ENCODE results near the gene CMPK1.
"Not testable (repeated sequence)": the region's sequence is repeated elsewhere in the genome, so short reads cannot be mapped to it uniquely, and the experiment has no call there.

Gene CMPK1

GRCh38 chr1:47333578-47333921, at the start of gene CMPK1:
CMPK1 (plus strand) TSS chr1:47333790; CDS start chr1:47333946, 156 bp downstream.
- Histone ChIP-seq H3K9me3 (ENCODE audit: control insufficient read depth in 2 of 2, low read length in 2 of 2) (no peaks in the 10 kb centered on the region), H3K9ac (ENCODE audit: low read depth in 1 of 2, low read length in 2 of 2) (peak within 1 kb of the TSS; percentile 94 to 98), H3K4me3 (ENCODE audit: low read length in 2 of 2) (peak within 1 kb of the TSS; percentile 95 to 99), H3K36me3 (ENCODE audit: control insufficient read depth in 2 of 2, insufficient read depth in 2 of 2, low read length in 2 of 2) (no peaks in the 10 kb centered on the region), H3K27ac (ENCODE audit: low read depth in 2 of 2, low read length in 2 of 2) (peak within 1 kb of the TSS; percentile 98 to 99), H3K4me1 (ENCODE audit: control insufficient read depth in 2 of 2, insufficient read depth in 2 of 2, low read length in 2 of 2) (peaks cover 16 to 26% of the 10 kb centered on the region in 2 donors), H3K27me3 (ENCODE audit: control insufficient read depth in 2 of 2, insufficient read depth in 2 of 2, low read length in 2 of 2) (no peaks in the 10 kb centered on the region)

GRCh38 chr1:47288116-47288515, 45.5 kb upstream of the CMPK1 start:
- not testable (repeated sequence) for H3K4me3 ChIP-seq (ENCODE audit: low read length in 2 of 2); H3K27me3 ChIP-seq (ENCODE audit: control insufficient read depth in 2 of 2, insufficient read depth in 2 of 2, low read length in 2 of 2); H3K9me3 ChIP-seq (ENCODE audit: control insufficient read depth in 2 of 2, low read length in 2 of 2); H3K27ac ChIP-seq (ENCODE audit: low read depth in 2 of 2, low read length in 2 of 2); H3K4me1 ChIP-seq (ENCODE audit: control insufficient read depth in 2 of 2, insufficient read depth in 2 of 2, low read length in 2 of 2); H3K36me3 ChIP-seq (ENCODE audit: control insufficient read depth in 2 of 2, insufficient read depth in 2 of 2, low read length in 2 of 2); H3K9ac ChIP-seq (ENCODE audit: low read depth in 1 of 2, low read length in 2 of 2)

- H3K27me3 ChIP-seq (ENCODE audit: control insufficient read depth in 2 of 2, insufficient read depth in 2 of 2, low read length in 2 of 2); H3K36me3 ChIP-seq (ENCODE audit: control insufficient read depth in 2 of 2, insufficient read depth in 2 of 2, low read length in 2 of 2); H3K27ac ChIP-seq (ENCODE audit: low read depth in 2 of 2, low read length in 2 of 2); H3K4me1 ChIP-seq (ENCODE audit: control insufficient read depth in 2 of 2, insufficient read depth in 2 of 2, low read length in 2 of 2); H3K9ac ChIP-seq (ENCODE audit: low read depth in 1 of 2, low read length in 2 of 2); H3K4me3 ChIP-seq (ENCODE audit: low read length in 2 of 2); H3K9me3 ChIP-seq (ENCODE audit: control insufficient read depth in 2 of 2, low read length in 2 of 2): not testable (repeated sequence)
These were observed 38.7 kb upstream of the CMPK1 start for GRCh38 chr1:47294863-47295262.

- no peaks in the 10 kb centered on the region for H3K27me3 ChIP-seq (ENCODE audit: control insufficient read depth in 2 of 2, insufficient read depth in 2 of 2, low read length in 2 of 2)
- no peak overlapping the region for H3K4me3 ChIP-seq (ENCODE audit: low read length in 2 of 2)
- no peaks in the 10 kb centered on the region for H3K4me1 ChIP-seq (ENCODE audit: control insufficient read depth in 2 of 2, insufficient read depth in 2 of 2, low read length in 2 of 2)
- no peak overlapping the region for H3K9ac ChIP-seq (ENCODE audit: low read depth in 1 of 2, low read length in 2 of 2)
- no peak overlapping the region for H3K27ac ChIP-seq (ENCODE audit: low read depth in 2 of 2, low read length in 2 of 2)
- H3K9me3 ChIP-seq (ENCODE audit: control insufficient read depth in 2 of 2, low read length in 2 of 2) = no peaks in the 10 kb centered on the region
- peaks cover under 1 to 3% of the 10 kb centered on the region in 2 donors for H3K36me3 ChIP-seq (ENCODE audit: control insufficient read depth in 2 of 2, insufficient read depth in 2 of 2, low read length in 2 of 2)
These were observed 38.0 kb upstream of the CMPK1 start for GRCh38 chr1:47295579-47295978.

GRCh38 chr1:47298025-47298699, 35.4 kb upstream of the CMPK1 start:
- Histone ChIP-seq H3K27ac (ENCODE audit: low read depth in 2 of 2, low read length in 2 of 2) (no peak overlapping the region), H3K4me3 (ENCODE audit: low read length in 2 of 2) (no peak overlapping the region), H3K36me3 (ENCODE audit: control insufficient read depth in 2 of 2, insufficient read depth in 2 of 2, low read length in 2 of 2) (peaks cover 8 to 12% of the 10 kb centered on the region in 2 donors), H3K27me3 (ENCODE audit: control insufficient read depth in 2 of 2, insufficient read depth in 2 of 2, low read length in 2 of 2) (no peaks in the 10 kb centered on the region), H3K4me1 (ENCODE audit: control insufficient read depth in 2 of 2, insufficient read depth in 2 of 2, low read length in 2 of 2) (no peaks in the 10 kb centered on the region), H3K9me3 (ENCODE audit: control insufficient read depth in 2 of 2, low read length in 2 of 2) (no peaks in the 10 kb centered on the region), H3K9ac (ENCODE audit: low read depth in 1 of 2, low read length in 2 of 2) (no peak overlapping the region)

GRCh38 chr1:47302472-47302871, 31.1 kb upstream of the CMPK1 start:
- Histone ChIP-seq H3K4me3 (ENCODE audit: low read length in 2 of 2) (no peak overlapping the region), H3K36me3 (ENCODE audit: control insufficient read depth in 2 of 2, insufficient read depth in 2 of 2, low read length in 2 of 2) (peaks cover 8 to 12% of the 10 kb centered on the region in 2 donors), H3K27me3 (ENCODE audit: control insufficient read depth in 2 of 2, insufficient read depth in 2 of 2, low read length in 2 of 2) (no peaks in the 10 kb centered on the region), H3K9me3 (ENCODE audit: control insufficient read depth in 2 of 2, low read length in 2 of 2) (no peaks in the 10 kb centered on the region), H3K27ac (ENCODE audit: low read depth in 2 of 2, low read length in 2 of 2) (no peak overlapping the region), H3K9ac (ENCODE audit: low read depth in 1 of 2, low read length in 2 of 2) (no peak overlapping the region), H3K4me1 (ENCODE audit: control insufficient read depth in 2 of 2, insufficient read depth in 2 of 2, low read length in 2 of 2) (no peaks in the 10 kb centered on the region)

- Histone ChIP-seq H3K4me1 (ENCODE audit: control insufficient read depth in 2 of 2, insufficient read depth in 2 of 2, low read length in 2 of 2) (peaks cover 5 to 7% of the 10 kb centered on the region in 2 donors), H3K4me3 (ENCODE audit: low read length in 2 of 2) (no peak overlapping the region), H3K27ac (ENCODE audit: low read depth in 2 of 2, low read length in 2 of 2) (no peak overlapping the region), H3K9me3 (ENCODE audit: control insufficient read depth in 2 of 2, low read length in 2 of 2) (no peaks in the 10 kb centered on the region), H3K9ac (ENCODE audit: low read depth in 1 of 2, low read length in 2 of 2) (no peak overlapping the region), H3K27me3 (ENCODE audit: control insufficient read depth in 2 of 2, insufficient read depth in 2 of 2, low read length in 2 of 2) (no peaks in the 10 kb centered on the region), H3K36me3 (ENCODE audit: control insufficient read depth in 2 of 2, insufficient read depth in 2 of 2, low read length in 2 of 2) (peaks cover 0 to 5% of the 10 kb centered on the region in 2 donors)
These were observed 24.2 kb upstream of the CMPK1 start for GRCh38 chr1:47309427-47309826.

GRCh38 chr1:47313915-47314664, 19.5 kb upstream of the CMPK1 start, which contains the start of gene STIL:
STIL (minus strand) TSS chr1:47314147; CDS start chr1:47310319, 3,828 bp downstream.
- Histone ChIP-seq H3K4me1 (ENCODE audit: control insufficient read depth in 2 of 2, insufficient read depth in 2 of 2, low read length in 2 of 2) (peaks cover 5 to 7% of the 10 kb centered on the region in 2 donors), H3K4me3 (ENCODE audit: low read length in 2 of 2) (peak within 1 kb of the TSS; percentile 75 to 94), H3K9ac (ENCODE audit: low read depth in 1 of 2, low read length in 2 of 2) (peak within 1 kb of the TSS; percentile 77 to 81), H3K9me3 (ENCODE audit: control insufficient read depth in 2 of 2, low read length in 2 of 2) (no peaks in the 10 kb centered on the region), H3K36me3 (ENCODE audit: control insufficient read depth in 2 of 2, insufficient read depth in 2 of 2, low read length in 2 of 2) (peaks cover 0 to 5% of the 10 kb centered on the region in 2 donors), H3K27ac (ENCODE audit: low read depth in 2 of 2, low read length in 2 of 2) (peak within 1 kb of the TSS; percentile 87 to 91), H3K27me3 (ENCODE audit: control insufficient read depth in 2 of 2, insufficient read depth in 2 of 2, low read length in 2 of 2) (no peaks in the 10 kb centered on the region)

GRCh38 chr1:47317841-47318240, 15.7 kb upstream of the CMPK1 start:
- H3K4me3 ChIP-seq (ENCODE audit: low read length in 2 of 2) = no peak overlapping the region
- H3K9ac ChIP-seq (ENCODE audit: low read depth in 1 of 2, low read length in 2 of 2) = no peak overlapping the region
- H3K27ac ChIP-seq (ENCODE audit: low read depth in 2 of 2, low read length in 2 of 2) = no peak overlapping the region
- no peaks in the 10 kb centered on the region for H3K27me3 ChIP-seq (ENCODE audit: control insufficient read depth in 2 of 2, insufficient read depth in 2 of 2, low read length in 2 of 2)
- no peaks in the 10 kb centered on the region for H3K36me3 ChIP-seq (ENCODE audit: control insufficient read depth in 2 of 2, insufficient read depth in 2 of 2, low read length in 2 of 2)
- H3K4me1 ChIP-seq (ENCODE audit: control insufficient read depth in 2 of 2, insufficient read depth in 2 of 2, low read length in 2 of 2) = peaks cover 7% of the 10 kb centered on the region in 2 donors
- H3K9me3 ChIP-seq (ENCODE audit: control insufficient read depth in 2 of 2, low read length in 2 of 2) = no peaks in the 10 kb centered on the region

GRCh38 chr1:47319968-47320367, 13.6 kb upstream of the CMPK1 start:
- H3K4me3 ChIP-seq (ENCODE audit: low read length in 2 of 2); H3K36me3 ChIP-seq (ENCODE audit: control insufficient read depth in 2 of 2, insufficient read depth in 2 of 2, low read length in 2 of 2); H3K9ac ChIP-seq (ENCODE audit: low read depth in 1 of 2, low read length in 2 of 2); H3K27ac ChIP-seq (ENCODE audit: low read depth in 2 of 2, low read length in 2 of 2); H3K9me3 ChIP-seq (ENCODE audit: control insufficient read depth in 2 of 2, low read length in 2 of 2); H3K27me3 ChIP-seq (ENCODE audit: control insufficient read depth in 2 of 2, insufficient read depth in 2 of 2, low read length in 2 of 2): not testable (repeated sequence)
- peaks cover 9 to 15% of the 10 kb centered on the region in 2 donors for H3K4me1 ChIP-seq (ENCODE audit: control insufficient read depth in 2 of 2, insufficient read depth in 2 of 2, low read length in 2 of 2)
